Measurements from ENCODE around the gene SLC38A2. TPM values are rescaled to one million over a fixed set of nuclear protein-coding genes. Genes with fewer than 3 reads are reported as not detected.
A peak's percentile ranks its signal among the peaks of the same experiment; 100 is the strongest.

Gene SLC38A2
- total and polyA plus RNA-seq, 9 donors: 66.1 to 130 (median 104) TPM

DNA sequence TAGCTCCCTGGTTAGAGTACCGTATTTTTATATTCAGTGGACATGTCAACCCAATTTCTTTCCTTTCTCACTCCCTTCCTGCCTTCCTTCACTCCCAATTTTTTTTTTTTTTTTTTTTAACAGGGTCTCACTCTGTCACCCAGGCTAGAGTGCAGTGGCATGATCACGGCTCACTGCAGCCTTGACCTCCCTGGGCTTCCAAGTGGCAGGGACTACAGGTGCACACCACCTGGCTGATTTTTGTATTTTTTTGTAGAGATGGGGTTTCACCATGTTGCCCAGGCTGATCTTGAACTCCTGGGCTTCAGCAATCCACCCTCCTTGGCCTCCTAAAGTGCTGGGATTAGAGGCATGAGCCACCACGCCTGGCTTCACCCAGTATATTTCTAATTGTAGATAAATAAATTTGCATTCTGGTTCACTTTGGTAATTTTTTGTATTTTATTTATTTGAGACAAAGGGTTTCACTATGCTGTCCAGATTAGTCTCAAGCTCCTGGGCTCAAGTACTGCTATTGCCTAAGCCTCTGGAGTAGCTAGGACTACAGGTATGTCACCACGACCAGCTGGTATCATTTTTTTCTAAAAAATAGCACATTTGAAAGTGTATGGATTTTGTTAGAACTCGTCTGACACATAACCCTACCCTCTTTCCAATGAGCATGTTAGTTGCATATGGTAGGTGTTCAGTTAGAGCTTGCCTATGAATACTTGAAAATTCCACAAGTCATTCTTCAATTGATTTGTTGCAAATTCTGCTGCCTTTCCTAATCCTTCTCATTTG, 15.7 kb downstream of the SLC38A2 start:
- H3K27ac ChIP-seq (ENCODE audit: low read length): no peak overlapping the region
- no peak overlapping the region for H3K4me3 ChIP-seq (ENCODE audit: low read length)
- H3K27me3 ChIP-seq (ENCODE audit: control insufficient read depth, insufficient read depth, low read length): no peaks in the 10 kb centered on the region
- no peaks in the 10 kb centered on the region for H3K9me3 ChIP-seq (replicated peaks; ENCODE audit: control insufficient read depth, low read depth, low read length)
- WGBS (ENCODE audit: insufficient coverage): no CpG with 5 or more reads among the region's 5 CpGs
- no peaks in the 10 kb centered on the region for H3K4me1 ChIP-seq (ENCODE audit: control insufficient read depth, insufficient read depth, low read length)
- H3K36me3 ChIP-seq (ENCODE audit: control insufficient read depth, insufficient read depth, low read length): peaks cover 23% of the 10 kb centered on the region
- DNase-seq: no peak

- Histone ChIP-seq H3K27ac (ENCODE audit: low read length) (no peak overlapping the region), H3K4me1 (ENCODE audit: control insufficient read depth, insufficient read depth, low read length) (no peaks in the 10 kb centered on the region), H3K36me3 (ENCODE audit: control insufficient read depth, insufficient read depth, low read length) (peaks cover 9% of the 10 kb centered on the region), H3K9me3 (replicated peaks; ENCODE audit: control insufficient read depth, low read depth, low read length) (no peaks in the 10 kb centered on the region), H3K27me3 (ENCODE audit: control insufficient read depth, insufficient read depth, low read length) (no peaks in the 10 kb centered on the region), H3K4me3 (ENCODE audit: low read length) (no peak overlapping the region)
- DNase-seq: no peak
- no CpG with 5 or more reads among the region's 1 CpG for WGBS (ENCODE audit: insufficient coverage)
Measured at GRCh38 chr12:46354802-46355199, 17.8 kb downstream of the SLC38A2 start.

DNA sequence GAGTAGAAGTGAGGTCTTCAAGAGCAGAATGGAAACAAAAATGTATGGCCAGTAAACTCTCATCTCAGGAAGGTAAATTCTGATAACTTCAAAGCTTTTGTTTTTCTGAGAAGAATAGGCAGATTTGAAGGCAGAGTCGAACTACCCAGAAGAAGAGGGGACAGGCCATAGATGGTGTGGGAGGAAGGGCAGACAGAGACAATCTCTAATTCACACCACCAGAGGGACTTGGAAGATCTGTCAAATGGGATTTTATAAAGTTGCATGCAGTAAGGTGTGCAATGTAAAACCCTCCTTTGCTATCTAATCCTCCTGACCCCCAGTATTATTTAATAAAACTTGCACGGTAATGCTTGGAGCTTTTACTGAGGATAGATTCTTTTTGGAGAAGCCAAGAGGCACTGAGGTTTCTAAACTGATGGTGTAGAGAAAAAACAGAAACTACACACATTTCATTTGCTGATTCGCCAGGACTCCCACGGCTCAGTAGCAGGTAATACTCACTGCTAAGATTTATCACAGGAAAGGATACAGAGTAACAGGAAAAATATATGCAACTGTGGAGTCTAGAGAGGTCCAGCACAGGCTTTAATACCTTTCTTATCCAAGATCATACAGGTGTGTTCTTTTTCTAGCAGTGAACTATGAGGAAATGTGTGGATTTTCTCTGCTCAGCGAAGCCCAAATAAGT, 18.3 kb downstream of the SLC38A2 start:
- Histone ChIP-seq H3K36me3 (ENCODE audit: control insufficient read depth, insufficient read depth, low read length) (peaks cover 4% of the 10 kb centered on the region), H3K27me3 (ENCODE audit: control insufficient read depth, insufficient read depth, low read length) (no peaks in the 10 kb centered on the region), H3K9me3 (replicated peaks; ENCODE audit: control insufficient read depth, low read depth, low read length) (no peaks in the 10 kb centered on the region), H3K4me1 (ENCODE audit: control insufficient read depth, insufficient read depth, low read length) (no peaks in the 10 kb centered on the region), H3K4me3 (ENCODE audit: low read length) (no peak overlapping the region), H3K27ac (ENCODE audit: low read length) (no peak overlapping the region)
- DNase-seq: no peak
- no CpG with 5 or more reads among the region's 5 CpGs for WGBS (ENCODE audit: insufficient coverage)

- Histone ChIP-seq H3K9me3 (replicated peaks; ENCODE audit: control insufficient read depth, low read depth, low read length) (no peaks in the 10 kb centered on the region), H3K36me3 (ENCODE audit: control insufficient read depth, insufficient read depth, low read length) (no peaks in the 10 kb centered on the region), H3K27me3 (ENCODE audit: control insufficient read depth, insufficient read depth, low read length) (no peaks in the 10 kb centered on the region), H3K4me1 (ENCODE audit: control insufficient read depth, insufficient read depth, low read length) (no peaks in the 10 kb centered on the region), H3K4me3 (ENCODE audit: low read length) (no peak overlapping the region), H3K27ac (ENCODE audit: low read length) (no peak overlapping the region)
- no CpG with 5 or more reads among the region's 2 CpGs for WGBS (ENCODE audit: insufficient coverage)
- peak; percentile 52 for DNase-seq
Measured at GRCh38 chr12:46351886-46352650, 20.5 kb downstream of the SLC38A2 start.

- no peak overlapping the region for H3K27ac ChIP-seq (ENCODE audit: low read length)
- no peaks in the 10 kb centered on the region for H3K9me3 ChIP-seq (replicated peaks; ENCODE audit: control insufficient read depth, low read depth, low read length)
- no peak overlapping the region for H3K4me3 ChIP-seq (ENCODE audit: low read length)
- DNase-seq: no peak
- no peaks in the 10 kb centered on the region for H3K4me1 ChIP-seq (ENCODE audit: control insufficient read depth, insufficient read depth, low read length)
- no peaks in the 10 kb centered on the region for H3K36me3 ChIP-seq (ENCODE audit: control insufficient read depth, insufficient read depth, low read length)
- H3K27me3 ChIP-seq (ENCODE audit: control insufficient read depth, insufficient read depth, low read length): no peaks in the 10 kb centered on the region
- WGBS (ENCODE audit: insufficient coverage): no CpG with 5 or more reads among the region's 1 CpG
Measured at GRCh38 chr12:46351138-46351537, 21.4 kb downstream of the SLC38A2 start.

- Histone ChIP-seq H3K9me3 (replicated peaks; ENCODE audit: control insufficient read depth, low read depth, low read length) (no peaks in the 10 kb centered on the region), H3K27ac (ENCODE audit: low read length) (no peak overlapping the region), H3K27me3 (ENCODE audit: control insufficient read depth, insufficient read depth, low read length) (no peaks in the 10 kb centered on the region), H3K36me3 (ENCODE audit: control insufficient read depth, insufficient read depth, low read length) (no peaks in the 10 kb centered on the region), H3K4me3 (ENCODE audit: low read length) (no peak overlapping the region), H3K4me1 (ENCODE audit: control insufficient read depth, insufficient read depth, low read length) (no peaks in the 10 kb centered on the region)
- whole genome bisulfite sequencing (ENCODE audit: insufficient coverage): 21% methylated on average over 2 of the region's 2 CpGs
- no peak for DNase-seq
Measured at GRCh38 chr12:46349253-46349652, 23.3 kb downstream of the SLC38A2 start.

DNA sequence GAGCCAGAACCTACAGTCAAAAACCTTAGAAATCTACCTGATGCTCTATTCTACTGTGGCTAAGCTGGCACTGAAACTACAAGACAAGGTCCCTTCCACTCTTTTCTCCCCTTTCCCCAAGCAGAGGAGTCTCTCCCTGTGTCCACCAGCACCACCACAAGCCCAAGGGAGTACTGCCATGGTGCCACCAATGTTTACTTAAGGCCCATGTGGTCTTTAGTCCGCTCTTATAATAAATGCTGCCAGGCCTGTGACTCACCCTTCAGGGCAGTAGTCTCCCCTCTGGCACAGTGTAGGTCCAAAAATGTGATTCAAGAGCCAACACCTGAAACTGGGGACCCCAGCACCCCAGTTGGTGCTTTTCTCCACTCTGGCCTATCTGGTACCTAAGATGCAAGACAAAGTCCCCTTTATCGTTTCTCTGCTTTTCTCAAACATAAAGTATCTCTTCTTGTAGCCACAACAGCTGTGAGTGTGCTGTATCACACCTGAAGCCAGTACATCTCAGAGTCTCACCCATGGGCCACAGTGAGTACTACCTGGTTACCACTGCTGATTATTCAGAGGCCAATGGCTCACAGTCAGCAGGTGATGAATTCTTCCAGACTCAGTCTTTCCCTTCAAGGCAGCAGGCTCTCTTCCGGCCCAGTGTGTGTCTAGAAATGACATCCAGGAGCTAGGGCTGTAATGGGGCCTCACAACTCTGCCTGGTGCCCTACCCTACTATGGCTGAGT, 29.3 kb downstream of the SLC38A2 start:
- Histone ChIP-seq H3K9me3 (replicated peaks; ENCODE audit: control insufficient read depth, low read depth, low read length) (no peaks in the 10 kb centered on the region), H3K4me3 (ENCODE audit: low read length) (no peak overlapping the region), H3K4me1 (ENCODE audit: control insufficient read depth, insufficient read depth, low read length) (no peaks in the 10 kb centered on the region), H3K36me3 (ENCODE audit: control insufficient read depth, insufficient read depth, low read length) (no peaks in the 10 kb centered on the region), H3K27me3 (ENCODE audit: control insufficient read depth, insufficient read depth, low read length) (no peaks in the 10 kb centered on the region), H3K27ac (ENCODE audit: low read length) (no peak overlapping the region)
- 96% methylated on average over 2 of the region's 3 CpGs for WGBS (ENCODE audit: insufficient coverage)
- no peak for DNase-seq

DNA sequence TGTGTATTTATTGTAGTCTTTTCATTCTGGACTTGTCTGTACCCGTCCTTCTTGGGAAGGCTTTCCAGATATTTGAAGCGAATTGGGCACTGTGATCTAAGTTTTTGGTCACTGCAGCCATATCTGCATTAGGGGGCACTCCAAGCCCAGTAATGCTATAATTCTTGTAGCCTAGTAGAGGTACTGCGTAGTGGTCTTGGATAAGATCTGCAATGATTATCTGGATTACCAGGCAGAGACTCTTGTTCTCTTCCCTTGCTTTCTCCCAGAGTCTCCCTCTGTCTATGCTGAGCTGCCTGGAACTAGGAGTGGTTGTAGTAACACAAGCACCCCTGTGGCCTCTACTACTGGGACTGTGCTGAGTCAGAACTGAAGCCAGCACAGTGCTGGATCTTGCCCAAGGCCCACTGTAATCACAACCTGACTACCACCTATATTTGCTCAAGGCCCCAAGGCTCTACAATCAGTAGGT, 30.0 kb downstream of the SLC38A2 start:
- WGBS (ENCODE audit: insufficient coverage): 57% methylated on average over 1 of the region's 3 CpGs
- H3K9me3 ChIP-seq (replicated peaks; ENCODE audit: control insufficient read depth, low read depth, low read length): no peaks in the 10 kb centered on the region
- no peaks in the 10 kb centered on the region for H3K4me1 ChIP-seq (ENCODE audit: control insufficient read depth, insufficient read depth, low read length)
- H3K4me3 ChIP-seq (ENCODE audit: low read length): no peak overlapping the region
- no peaks in the 10 kb centered on the region for H3K36me3 ChIP-seq (ENCODE audit: control insufficient read depth, insufficient read depth, low read length)
- H3K27me3 ChIP-seq (ENCODE audit: control insufficient read depth, insufficient read depth, low read length): no peaks in the 10 kb centered on the region
- H3K27ac ChIP-seq (ENCODE audit: low read length): no peak overlapping the region
- peak; percentile 40 for DNase-seq

DNA sequence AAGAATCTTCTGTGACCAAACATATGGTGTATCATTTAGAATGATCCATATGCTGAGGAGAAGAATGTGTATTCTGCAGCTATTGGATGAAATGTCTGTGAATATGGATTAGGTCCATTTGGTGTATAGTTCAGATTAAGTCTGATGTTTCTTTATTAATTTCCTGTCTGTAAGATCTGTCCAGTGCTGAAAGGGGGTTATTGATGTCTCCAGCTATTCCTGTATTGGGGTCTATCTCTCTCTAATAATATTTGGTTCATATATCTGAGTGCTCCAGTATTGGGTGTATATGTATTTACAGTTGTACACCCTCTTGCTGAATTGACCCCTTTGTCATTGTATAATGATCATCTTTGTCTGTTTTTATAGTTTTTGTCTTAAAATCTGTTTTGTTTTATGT, 33.5 kb downstream of the SLC38A2 start:
- DNase-seq: no peak

More for the DNA sequence above, 33.5 kb downstream of the SLC38A2 start:
- Histone ChIP-seq H3K36me3 (ENCODE audit: control insufficient read depth, insufficient read depth, low read length) (no peaks in the 10 kb centered on the region), H3K9me3 (replicated peaks; ENCODE audit: control insufficient read depth, low read depth, low read length) (no peaks in the 10 kb centered on the region), H3K4me1 (ENCODE audit: control insufficient read depth, insufficient read depth, low read length) (no peaks in the 10 kb centered on the region), H3K27ac (ENCODE audit: low read length) (no peak overlapping the region), H3K27me3 (ENCODE audit: control insufficient read depth, insufficient read depth, low read length) (no peaks in the 10 kb centered on the region), H3K4me3 (ENCODE audit: low read length) (no peak overlapping the region)

All from muscle of leg (tissue), 11 donors.